Stimulated activated memory B cell treated with anti-CD40 and anti-IgM and Interleukin-4, amounts not matched to agents 10 μg/mL and 1 μg/mL and 100 μg/mL, for 72 hours (primary cell): ENCODE results near the gene ARHGAP19.

Source experiments
- ATAC-seq: fragments of 150-1000 bp; cut with Tn5 transposase; 2 replicates; pipeline ENCODE4 v1.10.0; 2021
- H3K27ac Mint-ChIP-seq: one replicate; pipeline ENCODE4 v1.8.0; 2022; ENCODE audit warnings: mild to moderate bottlenecking, mixed read lengths
- H3K27me3 Mint-ChIP-seq: one replicate; pipeline ENCODE4 v1.8.0; 2022; ENCODE audit warnings: mixed read lengths
- H3K36me3 Mint-ChIP-seq: one replicate; pipeline ENCODE4 v1.8.0; 2022; ENCODE audit warnings: mixed read lengths
- H3K4me1 Mint-ChIP-seq: one replicate; pipeline ENCODE4 v1.8.0; 2022; ENCODE audit warnings: mixed read lengths
- H3K4me3 Mint-ChIP-seq: one replicate; pipeline ENCODE4 v1.8.0; 2022; ENCODE audit warnings: mild to moderate bottlenecking, moderate library complexity, mixed read lengths
- H3K9me3 Mint-ChIP-seq: one replicate; pipeline ENCODE4 v1.8.0; 2022; ENCODE audit warnings: mixed read lengths

ARHGAP19 gene

DNA sequence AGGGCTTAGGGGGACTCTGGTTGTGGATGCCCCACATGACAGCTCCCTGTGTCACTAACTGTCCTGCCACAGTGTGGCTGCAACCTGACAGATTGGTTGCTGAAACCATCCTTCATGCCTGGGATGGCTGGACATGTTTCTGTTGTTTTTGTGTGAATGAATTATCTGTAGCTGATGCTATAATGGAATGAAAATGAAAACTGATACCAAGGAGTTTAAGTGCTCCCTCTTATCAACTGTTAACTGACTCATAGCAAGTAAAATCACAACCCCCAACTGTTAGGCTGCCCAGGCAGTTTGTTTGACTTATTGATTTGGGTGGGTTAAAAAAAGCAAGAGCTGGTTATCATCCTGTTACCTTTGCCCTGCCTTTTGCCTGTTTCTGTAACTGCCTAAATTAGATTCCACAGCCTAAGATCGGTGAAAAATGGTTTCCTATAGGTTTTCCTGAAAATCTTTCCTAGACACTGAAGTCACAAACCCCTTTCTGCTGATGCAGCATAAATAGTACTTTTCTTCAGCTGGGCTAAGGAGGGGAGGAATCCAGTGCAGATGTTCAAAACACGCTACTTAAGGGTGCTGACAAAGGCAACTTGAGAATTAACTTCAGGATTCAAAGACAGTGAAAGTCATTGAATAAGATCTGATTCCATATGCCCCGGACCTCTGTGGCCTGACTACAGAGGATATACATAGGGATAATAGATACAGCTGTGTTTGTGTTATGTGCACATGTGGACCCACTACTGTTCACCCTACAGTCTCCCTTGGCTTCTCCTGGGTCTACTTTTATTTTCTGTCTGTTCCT is 36.4 kb upstream of the ARHGAP19 start:
- Mint-ChIP-seq H3K9me3 (no peaks in the 10 kb centered on the region), H3K4me1 (peaks cover 45% of the 10 kb centered on the region), H3K4me3 (no peak overlapping the region), H3K27ac (no peak overlapping the region), H3K36me3 (peaks cover 15% of the 10 kb centered on the region), H3K27me3 (no peaks in the 10 kb centered on the region)
- no peak for ATAC-seq

DNA sequence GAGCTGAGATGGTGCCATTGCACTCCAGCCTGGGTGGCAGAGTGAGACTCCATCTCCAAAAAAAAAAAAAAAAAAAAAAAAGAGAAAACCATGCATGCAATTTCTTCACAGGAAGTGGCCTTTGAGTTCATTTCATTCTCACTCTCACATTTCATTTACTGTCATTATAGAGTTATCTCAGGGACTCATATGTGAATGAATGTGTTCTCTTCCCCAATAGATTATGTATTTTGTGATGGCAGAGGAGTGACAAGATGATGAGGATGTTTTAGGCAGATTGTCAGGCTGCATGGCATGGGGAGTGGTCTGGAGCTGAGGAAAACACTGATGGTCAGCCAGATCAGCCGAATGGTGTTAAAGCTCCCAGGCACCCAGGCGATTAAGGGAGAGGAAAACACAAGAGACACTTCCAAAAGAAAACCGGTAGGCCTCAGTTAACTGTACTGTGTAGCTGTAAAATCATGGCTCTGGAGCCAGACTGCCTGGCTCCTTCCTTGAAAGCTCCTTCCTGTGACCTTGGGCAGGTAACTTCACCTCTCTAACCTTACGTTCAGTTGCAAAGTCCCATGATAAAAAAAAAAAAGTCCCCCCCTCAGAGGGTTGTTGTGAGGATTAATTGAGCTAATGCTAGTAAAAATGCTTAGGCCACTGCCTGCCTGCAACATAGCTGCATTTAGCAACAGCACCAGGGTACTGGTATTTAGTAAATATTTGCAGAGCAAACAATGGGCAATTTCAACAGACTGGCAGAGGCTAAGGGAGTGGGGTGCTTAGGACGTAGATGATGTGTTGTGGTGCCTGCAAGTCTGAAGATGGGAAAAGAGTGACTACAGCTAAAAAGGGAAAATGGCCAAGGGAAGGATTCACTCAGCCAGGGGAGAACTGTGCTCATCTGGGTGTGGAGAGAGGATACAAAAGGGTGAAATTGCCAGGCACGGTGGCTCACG is 35.2 kb upstream of the ARHGAP19 start:
- H3K4me1 Mint-ChIP-seq, result peaks cover 33% of the 10 kb centered on the region
- no peak overlapping the region for H3K27ac Mint-ChIP-seq
- no peaks in the 10 kb centered on the region for H3K9me3 Mint-ChIP-seq
- no peak overlapping the region for H3K4me3 Mint-ChIP-seq
- ATAC-seq, result no peak
- H3K36me3 Mint-ChIP-seq, result peaks cover 15% of the 10 kb centered on the region
- no peaks in the 10 kb centered on the region for H3K27me3 Mint-ChIP-seq

DNA sequence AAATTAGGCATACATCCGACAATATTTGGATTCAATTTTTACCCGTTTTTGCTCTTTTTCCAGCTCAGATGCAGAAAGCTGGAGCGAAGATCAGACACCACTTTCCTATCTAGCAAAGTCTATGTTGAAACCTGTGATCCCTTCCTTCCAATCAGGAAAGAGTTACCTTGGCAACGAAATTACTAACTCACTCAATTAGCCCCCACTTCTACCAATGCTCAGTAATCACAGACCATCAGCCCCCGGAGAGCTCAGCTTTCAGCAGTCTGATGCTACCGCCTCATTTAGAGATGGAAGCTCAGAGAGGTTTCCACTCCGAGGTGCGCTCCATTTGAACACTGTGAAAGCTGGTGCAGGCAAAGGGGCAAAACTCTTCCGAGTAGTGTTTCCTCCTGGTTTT is 33.3 kb upstream of the ARHGAP19 start:
- H3K4me1 Mint-ChIP-seq, result peaks cover 31% of the 10 kb centered on the region
- H3K4me3 Mint-ChIP-seq, result no peak overlapping the region
- H3K27ac Mint-ChIP-seq, result no peak overlapping the region
- peaks cover 15% of the 10 kb centered on the region for H3K36me3 Mint-ChIP-seq
- ATAC-seq, result no peak
- H3K9me3 Mint-ChIP-seq, result no peaks in the 10 kb centered on the region
- H3K27me3 Mint-ChIP-seq, result no peaks in the 10 kb centered on the region

DNA sequence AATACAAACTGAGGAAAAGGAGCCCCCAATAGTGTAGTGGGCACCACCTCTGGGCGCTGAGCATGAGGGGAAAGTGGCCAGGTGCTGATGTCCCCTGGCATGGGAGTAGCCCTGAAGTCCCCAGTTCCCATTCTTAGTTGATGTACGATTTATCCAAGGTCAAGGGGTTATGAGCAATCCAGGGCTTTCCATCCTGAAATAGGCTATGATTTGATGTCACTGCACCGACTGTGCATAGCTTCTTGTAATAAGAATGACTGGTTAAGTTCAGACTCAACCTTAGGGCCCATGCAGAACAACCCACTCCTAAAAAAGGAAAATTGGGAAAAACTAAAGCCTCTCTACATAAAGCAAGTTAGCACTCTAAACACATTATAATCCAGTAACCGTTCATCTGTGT is 31.1 kb upstream of the ARHGAP19 start:
- Mint-ChIP-seq H3K9me3 (no peaks in the 10 kb centered on the region), H3K4me1 (peaks cover 37% of the 10 kb centered on the region), H3K27ac (no peak overlapping the region), H3K36me3 (peaks cover 8% of the 10 kb centered on the region), H3K27me3 (no peaks in the 10 kb centered on the region), H3K4me3 (no peak overlapping the region)
- no peak for ATAC-seq

DNA sequence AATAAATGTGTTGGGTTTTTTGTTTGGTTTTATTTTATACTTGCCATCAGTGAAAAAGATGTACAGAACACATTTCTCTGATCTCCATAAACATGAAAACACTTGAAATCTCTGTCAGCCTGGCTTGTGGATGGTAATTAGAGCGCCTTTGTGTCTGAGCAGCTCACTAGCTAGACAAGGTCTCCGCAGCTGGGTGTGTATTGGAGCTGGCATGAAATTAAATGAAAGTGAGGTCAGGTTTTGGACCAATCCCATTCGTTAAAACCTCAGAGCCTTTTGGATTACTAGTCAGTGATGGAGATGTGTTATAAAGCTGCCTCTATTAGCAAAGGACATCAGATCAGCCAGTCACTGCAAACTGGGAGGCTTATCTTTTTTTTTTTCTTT is 29.4 kb upstream of the ARHGAP19 start:
- no peaks in the 10 kb centered on the region for H3K36me3 Mint-ChIP-seq
- no peak for ATAC-seq
- H3K9me3 Mint-ChIP-seq, result no peaks in the 10 kb centered on the region
- no peak overlapping the region for H3K27ac Mint-ChIP-seq
- no peaks in the 10 kb centered on the region for H3K27me3 Mint-ChIP-seq
- no peak overlapping the region for H3K4me3 Mint-ChIP-seq
- H3K4me1 Mint-ChIP-seq, result peaks cover 38% of the 10 kb centered on the region

DNA sequence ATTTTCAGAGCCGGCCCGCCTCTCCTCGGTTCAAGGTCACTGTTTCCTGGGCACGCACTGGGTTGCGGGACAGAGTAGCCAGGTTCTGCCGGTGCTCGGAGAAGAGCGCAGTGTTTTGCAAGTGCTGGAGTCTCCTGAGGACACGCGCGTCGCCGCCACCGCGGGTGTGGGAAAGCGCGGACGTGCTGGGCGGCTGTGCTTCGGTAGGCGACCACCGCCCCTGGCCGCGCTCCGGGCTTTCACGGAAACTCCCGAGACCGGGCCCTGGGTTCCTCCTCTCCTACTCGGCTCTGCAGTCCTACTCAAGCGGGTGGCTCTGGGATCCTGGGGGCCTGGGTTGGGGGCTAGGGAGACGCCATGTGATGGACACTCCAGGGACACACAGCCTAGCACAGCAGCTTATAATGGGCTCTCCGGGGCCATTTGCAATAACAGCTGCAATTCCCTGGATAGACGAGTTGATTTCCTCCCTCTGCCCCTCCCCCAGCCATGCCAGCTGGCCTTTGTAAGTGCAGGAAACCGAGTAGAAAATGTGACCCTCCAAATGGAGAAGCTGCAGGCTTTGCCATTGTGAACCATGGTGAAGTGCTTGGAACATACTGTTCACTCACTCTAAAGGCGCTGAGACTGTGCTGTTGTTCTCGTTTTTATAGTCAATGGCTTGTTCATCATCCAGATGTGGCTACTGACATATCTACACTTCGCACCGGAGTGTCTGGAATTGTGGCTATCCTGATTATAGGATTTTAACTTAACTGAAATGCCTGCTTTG is 28.8 kb upstream of the ARHGAP19 start:
- Mint-ChIP-seq H3K9me3 (no peaks in the 10 kb centered on the region), H3K36me3 (no peaks in the 10 kb centered on the region), H3K4me3 (peak overlapping the region; percentile 80), H3K4me1 (peaks cover 34% of the 10 kb centered on the region), H3K27ac (peak overlapping the region; percentile 59), H3K27me3 (no peaks in the 10 kb centered on the region)
- ATAC-seq, result no peak

DNA sequence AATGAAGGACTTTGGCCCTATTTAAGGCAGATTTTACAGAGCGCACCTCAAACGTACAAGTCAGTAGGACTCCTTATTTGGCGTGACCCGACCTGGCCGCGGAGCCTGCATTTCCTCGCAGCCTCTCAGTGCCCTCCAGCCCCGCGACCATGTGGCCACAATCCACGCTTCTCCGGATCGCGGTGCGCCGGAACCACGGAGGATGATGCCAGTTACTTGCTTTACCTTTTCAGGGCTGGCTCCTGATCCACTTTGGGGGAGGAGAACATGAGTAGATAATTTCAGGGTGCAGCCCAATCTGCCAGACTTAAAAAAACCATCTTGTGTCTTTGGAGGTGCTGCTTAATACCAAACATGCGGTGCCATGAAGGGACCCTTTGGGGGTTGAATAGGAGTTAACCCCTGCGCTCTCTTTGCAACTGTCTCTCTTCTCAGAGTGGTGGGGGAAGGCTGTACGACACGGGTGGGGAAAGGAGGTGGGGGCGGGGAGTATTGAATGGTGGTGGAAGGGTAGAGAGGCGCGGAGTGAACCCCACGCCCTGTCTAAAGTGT is 28.1 kb upstream of the ARHGAP19 start:
- Mint-ChIP-seq H3K9me3 (no peaks in the 10 kb centered on the region), H3K4me1 (peaks cover 29% of the 10 kb centered on the region), H3K27me3 (no peaks in the 10 kb centered on the region), H3K36me3 (no peaks in the 10 kb centered on the region), H3K4me3 (peak overlapping the region; percentile 80), H3K27ac (peak overlapping the region; percentile 59)
- ATAC-seq, result peak; percentile 3

DNA sequence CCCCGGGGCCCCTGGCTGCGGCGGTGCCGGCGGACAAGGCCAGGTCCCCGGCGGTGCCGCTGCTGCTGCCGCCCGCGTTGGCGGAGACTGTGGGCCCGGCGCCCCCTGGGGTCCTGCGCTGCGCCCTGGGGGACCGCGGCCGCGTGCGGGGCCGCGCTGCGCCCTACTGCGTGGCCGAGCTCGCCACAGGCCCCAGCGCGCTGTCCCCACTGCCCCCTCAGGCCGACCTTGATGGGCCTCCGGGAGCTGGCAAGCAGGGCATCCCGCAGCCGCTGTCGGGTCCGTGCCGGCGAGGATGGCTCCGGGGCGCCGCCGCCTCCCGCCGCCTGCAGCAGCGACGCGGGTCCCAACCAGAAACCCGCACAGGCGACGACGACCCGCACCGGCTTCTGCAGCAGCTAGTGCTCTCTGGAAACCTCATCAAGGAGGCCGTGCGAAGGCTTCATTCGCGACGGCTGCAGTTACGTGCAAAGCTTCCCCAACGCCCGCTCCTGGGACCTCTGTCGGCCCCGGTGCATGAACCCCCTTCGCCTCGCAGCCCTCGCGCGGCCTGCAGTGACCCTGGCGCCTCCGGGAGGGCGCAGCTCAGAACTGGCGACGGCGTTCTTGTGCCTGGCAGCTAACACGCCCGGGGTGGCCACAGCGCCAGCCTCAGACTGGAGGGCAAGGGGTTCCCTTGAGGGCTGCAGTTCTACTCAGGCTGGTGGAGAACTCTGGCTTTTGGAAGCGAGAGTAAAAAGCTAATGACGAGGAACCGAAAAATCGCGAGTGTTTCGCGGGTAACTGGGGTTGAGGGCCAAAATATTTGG is 27.4 kb upstream of the ARHGAP19 start:
- ATAC-seq, result peak; percentile 79
- Mint-ChIP-seq H3K36me3 (no peaks in the 10 kb centered on the region), H3K27ac (peak overlapping the region; percentile 59), H3K9me3 (no peaks in the 10 kb centered on the region), H3K27me3 (no peaks in the 10 kb centered on the region), H3K4me3 (peak overlapping the region; percentile 80), H3K4me1 (peaks cover 29% of the 10 kb centered on the region)

DNA sequence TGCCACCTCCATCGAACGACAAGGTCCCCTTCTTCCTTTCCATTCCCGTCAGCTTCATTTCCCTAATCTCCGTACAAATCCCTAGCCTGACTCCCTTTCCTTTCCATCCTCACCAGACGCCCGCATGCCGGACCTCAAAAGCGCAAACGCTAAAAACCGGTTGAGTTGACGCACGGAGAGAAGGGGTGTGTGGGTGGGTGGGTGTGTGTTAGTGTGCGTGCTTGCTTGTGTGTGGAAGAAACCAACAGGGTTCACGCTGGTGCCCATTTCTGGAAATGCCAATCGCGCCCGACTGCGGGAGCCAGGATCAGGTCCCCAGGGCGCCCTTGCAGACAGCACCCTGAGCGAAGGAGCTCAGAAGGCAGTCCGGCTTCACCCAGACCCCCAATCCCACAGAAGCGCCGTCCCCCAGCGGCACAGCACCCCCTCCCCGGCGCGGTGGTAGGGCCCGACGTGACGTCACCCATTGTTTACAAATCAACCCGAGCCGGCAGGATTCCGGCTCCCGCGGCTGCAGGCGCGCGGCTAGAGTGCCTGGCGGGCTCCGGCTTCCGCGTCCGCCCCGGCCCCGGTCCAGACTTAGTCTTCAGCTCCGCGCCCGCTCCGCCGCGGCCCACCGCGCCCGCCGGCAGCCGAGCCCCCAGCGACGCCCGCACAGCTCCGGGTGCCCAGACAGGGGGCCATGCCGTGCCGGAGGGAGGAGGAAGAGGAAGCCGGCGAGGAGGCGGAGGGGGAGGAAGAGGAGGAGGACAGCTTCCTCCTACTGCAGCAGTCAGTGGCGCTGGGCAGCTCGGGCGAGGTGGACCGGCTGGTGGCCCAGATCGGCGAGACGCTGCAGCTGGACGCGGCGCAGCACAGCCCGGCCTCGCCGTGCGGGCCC is 26.6 kb upstream of the ARHGAP19 start, which contains the start of gene FRAT1:
TSS of gene FRAT1 (plus strand) at position 500 of the 880 bp plus-strand sequence. CDS start at position 683, 183 bp downstream.
- no peaks in the 10 kb centered on the region for H3K36me3 Mint-ChIP-seq
- ATAC-seq, result peak; percentile 87
- H3K4me1 Mint-ChIP-seq, result peaks cover 29% of the 10 kb centered on the region
- peak within 1 kb of the TSS; percentile 99 for H3K27ac Mint-ChIP-seq
- H3K9me3 Mint-ChIP-seq, result no peaks in the 10 kb centered on the region
- no peaks in the 10 kb centered on the region for H3K27me3 Mint-ChIP-seq
- peak within 1 kb of the TSS; percentile 93 for H3K4me3 Mint-ChIP-seq

DNA sequence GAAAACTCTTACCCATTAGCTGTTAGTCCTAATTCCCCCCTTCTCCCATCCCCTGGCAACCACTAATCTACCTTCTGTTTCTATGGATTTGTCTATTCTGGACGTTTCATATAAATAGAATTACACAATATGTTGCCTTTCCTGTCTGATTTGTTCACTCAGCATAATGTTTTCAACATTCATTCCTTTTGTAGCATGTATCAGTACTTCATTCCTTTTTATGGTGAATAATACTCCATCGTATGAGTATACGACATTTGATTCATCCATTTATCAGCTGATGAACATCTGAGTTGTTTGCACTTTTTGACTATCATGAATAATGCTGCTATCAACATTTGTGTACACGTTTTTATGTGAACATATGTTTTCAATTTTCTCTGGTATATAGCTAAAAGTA is 22.2 kb upstream of the ARHGAP19 start:
- no peaks in the 10 kb centered on the region for H3K27me3 Mint-ChIP-seq
- no peak overlapping the region for H3K27ac Mint-ChIP-seq
- H3K9me3 Mint-ChIP-seq, result no peaks in the 10 kb centered on the region

DNA sequence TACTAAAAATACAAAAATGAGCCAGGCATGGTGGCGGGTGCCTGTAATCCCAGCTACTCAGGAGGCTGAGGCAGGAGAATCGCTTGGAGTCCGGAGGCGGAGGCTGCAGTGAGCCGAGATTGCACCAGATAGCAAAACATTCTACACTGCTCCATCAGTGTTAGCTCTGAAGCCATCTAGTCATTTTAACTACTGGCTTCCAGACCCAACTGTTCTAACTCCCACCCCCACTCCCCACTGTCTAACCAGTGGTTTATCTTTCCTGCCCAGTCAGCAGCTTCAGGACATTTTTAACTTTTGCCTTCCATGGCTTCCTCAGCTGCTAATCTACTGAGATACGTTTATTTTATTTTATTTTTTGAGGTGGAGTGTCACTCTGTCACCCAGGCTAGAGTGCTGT is 20.5 kb upstream of the ARHGAP19 start:
- Mint-ChIP-seq H3K9me3 (no peaks in the 10 kb centered on the region), H3K4me1 (no peaks in the 10 kb centered on the region), H3K36me3 (no peaks in the 10 kb centered on the region), H3K4me3 (no peak overlapping the region), H3K27ac (no peak overlapping the region), H3K27me3 (no peaks in the 10 kb centered on the region)
- ATAC-seq, result no peak

More for the DNA sequence above, 22.2 kb upstream of the ARHGAP19 start:
- Mint-ChIP-seq H3K4me3 (no peak overlapping the region), H3K4me1 (peaks cover 7% of the 10 kb centered on the region), H3K36me3 (no peaks in the 10 kb centered on the region)
- no peak for ATAC-seq

DNA sequence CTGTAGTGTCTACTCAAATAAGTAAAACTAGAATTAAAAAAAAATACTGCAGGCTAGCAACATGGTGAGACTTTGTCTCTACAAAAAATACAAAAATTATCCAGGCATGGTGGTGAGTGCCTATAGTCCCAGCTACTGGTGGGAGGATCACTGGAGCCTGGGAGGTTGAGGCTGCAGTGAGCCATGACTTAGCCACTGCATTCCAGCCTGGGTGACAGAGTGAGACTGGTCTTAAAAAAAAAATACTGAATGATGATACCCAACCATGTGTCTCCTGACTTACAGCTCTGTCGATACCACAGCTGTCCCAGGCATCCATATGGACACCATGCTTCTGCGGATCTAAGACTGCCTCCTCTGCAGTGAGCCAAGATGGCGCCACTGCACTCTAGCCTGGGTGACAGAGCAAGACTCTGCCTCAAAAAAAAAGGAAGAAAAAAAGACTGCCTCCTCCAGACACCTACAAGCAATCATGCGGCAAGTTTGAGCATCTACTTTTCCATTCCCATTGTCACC is 18.7 kb upstream of the ARHGAP19 start:
- H3K27me3 Mint-ChIP-seq, result no peaks in the 10 kb centered on the region
- H3K4me1 Mint-ChIP-seq, result no peaks in the 10 kb centered on the region
- H3K9me3 Mint-ChIP-seq, result no peaks in the 10 kb centered on the region
- no peak overlapping the region for H3K27ac Mint-ChIP-seq
- H3K4me3 Mint-ChIP-seq, result no peak overlapping the region
- no peak for ATAC-seq
- no peaks in the 10 kb centered on the region for H3K36me3 Mint-ChIP-seq
